ENCODE measurements around the gene ZGPAT. TPM values are rescaled to one million over a fixed set of nuclear protein-coding genes. Genes with fewer than 3 reads are reported as not detected.

ZGPAT gene
- total and polyA plus RNA-seq, 7 experiments from 2014 or later = 42.9 to 82.1 (median 47.5) TPM

DNA sequence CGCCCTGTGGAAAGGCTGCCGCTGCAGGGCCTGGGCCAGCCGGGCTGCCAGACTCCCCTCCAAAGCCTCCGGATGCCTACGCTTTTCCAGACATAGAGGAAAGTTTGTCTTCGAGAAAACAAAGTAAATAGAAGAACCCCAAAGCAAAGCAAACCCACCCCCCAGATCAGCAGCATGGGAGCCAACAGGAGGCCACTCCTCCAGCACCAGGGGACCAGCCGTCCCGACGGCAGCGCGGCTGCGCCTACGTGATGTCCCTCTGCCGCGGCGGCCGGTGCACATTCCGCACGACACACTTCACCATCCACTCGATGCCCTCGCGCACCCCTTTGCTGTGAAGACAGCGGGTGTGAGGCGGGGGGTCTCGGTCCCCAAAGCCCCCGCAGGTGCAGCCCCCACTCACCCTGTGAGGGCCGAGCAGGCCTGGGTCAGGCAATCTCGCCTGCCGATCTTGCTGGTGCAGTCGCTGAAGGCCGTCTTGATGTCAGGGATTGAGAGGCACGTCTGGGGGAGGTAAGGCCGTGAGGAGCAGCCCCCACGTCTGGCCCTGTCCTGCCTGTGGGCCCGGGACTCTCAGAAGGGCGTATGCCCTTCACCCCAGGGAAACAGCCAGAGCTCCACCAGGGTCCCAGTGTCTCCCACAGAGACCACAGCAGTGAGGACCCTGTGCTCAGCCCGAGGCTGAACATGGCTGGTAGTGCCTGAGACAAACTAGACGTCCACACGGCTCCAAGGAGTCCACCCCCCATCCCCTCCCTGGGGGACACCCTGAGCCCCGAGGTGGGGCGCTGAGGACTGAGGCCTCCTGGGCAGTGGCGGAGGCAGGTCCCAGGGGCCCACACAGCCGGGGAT, 7.4 kb upstream of the ZGPAT start:
- CTCF ChIA-PET = no interaction called here

GRCh38 chr20:63701051-63701328, 6.8 kb upstream of the ZGPAT start:
- POLR2A ChIA-PET = interaction anchor here (1.0 to 1.3 kb wide), 2 partner anchors 13 to 36 kb away, joined by 5 to 6 read pairs; partner anchors contain the start of gene LIME1

More for the DNA sequence above, 7.4 kb upstream of the ZGPAT start:
- Histone ChIP-seq H3K27me3 (ENCODE audit: control insufficient read depth in 2 of 2, insufficient read depth in 2 of 2, low read length in 2 of 2) (no peaks in the 10 kb centered on the region), H3K4me3 (ENCODE audit: low read length) (no peak overlapping the region), H3K27ac (ENCODE audit: low read depth, low read length) (no peak overlapping the region), H3K36me3 (ENCODE audit: control insufficient read depth in 2 of 3, insufficient read depth in 3 of 3, low read length in 3 of 3) (peaks cover 0 to 43% (median 11%) of the 10 kb centered on the region in 3 experiments), H3K4me1 (ENCODE audit: control insufficient read depth in 2 of 2, insufficient read depth in 2 of 2, low read length in 2 of 2) (peaks cover 12 to 20% of the 10 kb centered on the region in 2 donors), H3K9me3 (ENCODE audit: control insufficient read depth in 2 of 3, low read length in 3 of 3) (no peaks in the 10 kb centered on the region)
- intact Hi-C loops (cut with micrococcal nuclease) = no loop called here
- H3K4me1 Mint-ChIP-seq = peaks cover 5 to 21% (median 10%) of the 10 kb centered on the region in 7 donors
- ATAC-seq (no peak), DNase-seq (no peak)
- H3K36me3 Mint-ChIP-seq = peaks cover 0 to 6% (median 3%) of the 10 kb centered on the region in 5 donors
- no peak overlapping the region for H3K4me3 Mint-ChIP-seq
- no peak overlapping the region for H3K27ac Mint-ChIP-seq
- H3K27me3 Mint-ChIP-seq = no peaks in the 10 kb centered on the region
- no peaks in the 10 kb centered on the region for H3K9me3 Mint-ChIP-seq
- POLR2A ChIA-PET = interaction anchor here (1.0 to 1.3 kb wide), 2 partner anchors 12 to 36 kb away, joined by 5 to 6 read pairs; partner anchors contain the start of gene LIME1

GRCh38 chr20:63701329-63702035, 6.4 kb upstream of the ZGPAT start:
- Histone ChIP-seq H3K27me3 (ENCODE audit: control insufficient read depth in 2 of 2, insufficient read depth in 2 of 2, low read length in 2 of 2) (no peaks in the 10 kb centered on the region), H3K27ac (ENCODE audit: low read depth, low read length) (peak overlapping the region; percentile 46), H3K9me3 (ENCODE audit: control insufficient read depth in 2 of 3, low read length in 3 of 3) (no peaks in the 10 kb centered on the region), H3K4me1 (ENCODE audit: control insufficient read depth in 2 of 2, insufficient read depth in 2 of 2, low read length in 2 of 2) (peaks cover 10 to 16% of the 10 kb centered on the region in 2 donors), H3K4me3 (ENCODE audit: low read length) (no peak overlapping the region), H3K36me3 (ENCODE audit: control insufficient read depth in 2 of 3, insufficient read depth in 3 of 3, low read length in 3 of 3) (peaks cover 0 to 53% (median 21%) of the 10 kb centered on the region in 3 experiments)
- DNase-seq (no peak), ATAC-seq (no peak)
- ChIA-PET CTCF (interaction anchor here (0.6 kb wide), 1 partner anchor 276 kb away, joined by 3 read pairs; no protein-coding TSS in a partner anchor), POLR2A (interaction anchor here (0.6 to 1.3 kb wide), 4 partner anchors 13 to 210 kb away, joined by 3 to 6 read pairs (median 4); partner anchors contain the start of gene LIME1)
- H3K36me3 Mint-ChIP-seq = peaks cover 0 to 7% (median 3%) of the 10 kb centered on the region in 5 donors
- H3K27ac Mint-ChIP-seq = peak overlapping the region in 2 of 9 donors; percentile 51 to 56
- H3K4me3 Mint-ChIP-seq = peak overlapping the region in 1 of 10 donors; percentile 50
- intact Hi-C loops (cut with micrococcal nuclease) = no loop called here
- H3K27me3 Mint-ChIP-seq = no peaks in the 10 kb centered on the region
- H3K9me3 Mint-ChIP-seq = no peaks in the 10 kb centered on the region
- peaks cover 2 to 23% (median 8%) of the 10 kb centered on the region in 7 donors for H3K4me1 Mint-ChIP-seq

More at GRCh38 chr20:63701051-63701328, 6.8 kb upstream of the ZGPAT start:
- H3K9me3 ChIP-seq (ENCODE audit: control insufficient read depth in 2 of 3, low read length in 3 of 3) = no peaks in the 10 kb centered on the region
- no peaks in the 10 kb centered on the region for H3K27me3 ChIP-seq (ENCODE audit: control insufficient read depth in 2 of 2, insufficient read depth in 2 of 2, low read length in 2 of 2)
- CTCF ChIA-PET = no interaction called here
- H3K36me3 ChIP-seq (ENCODE audit: control insufficient read depth in 2 of 3, insufficient read depth in 3 of 3, low read length in 3 of 3) = peaks cover 0 to 48% (median 16%) of the 10 kb centered on the region in 3 experiments
- peaks cover 0 to 6% (median 3%) of the 10 kb centered on the region in 5 donors for H3K36me3 Mint-ChIP-seq
- ATAC-seq (no peak), DNase-seq (no peak)
- peaks cover 11 to 16% of the 10 kb centered on the region in 2 donors for H3K4me1 ChIP-seq (ENCODE audit: control insufficient read depth in 2 of 2, insufficient read depth in 2 of 2, low read length in 2 of 2)
- H3K4me3 Mint-ChIP-seq = peak overlapping the region in 1 of 10 donors; percentile 31
- no peaks in the 10 kb centered on the region for H3K27me3 Mint-ChIP-seq
- intact Hi-C loops (cut with micrococcal nuclease) = no loop called here
- peak overlapping the region in 2 of 9 donors; percentile 51 to 56 for H3K27ac Mint-ChIP-seq
- H3K4me3 ChIP-seq (ENCODE audit: low read length) = no peak overlapping the region
- peaks cover 4 to 24% (median 9%) of the 10 kb centered on the region in 7 donors for H3K4me1 Mint-ChIP-seq
- H3K9me3 Mint-ChIP-seq = no peaks in the 10 kb centered on the region
- H3K27ac ChIP-seq (ENCODE audit: low read depth, low read length) = peak overlapping the region; percentile 46

DNA sequence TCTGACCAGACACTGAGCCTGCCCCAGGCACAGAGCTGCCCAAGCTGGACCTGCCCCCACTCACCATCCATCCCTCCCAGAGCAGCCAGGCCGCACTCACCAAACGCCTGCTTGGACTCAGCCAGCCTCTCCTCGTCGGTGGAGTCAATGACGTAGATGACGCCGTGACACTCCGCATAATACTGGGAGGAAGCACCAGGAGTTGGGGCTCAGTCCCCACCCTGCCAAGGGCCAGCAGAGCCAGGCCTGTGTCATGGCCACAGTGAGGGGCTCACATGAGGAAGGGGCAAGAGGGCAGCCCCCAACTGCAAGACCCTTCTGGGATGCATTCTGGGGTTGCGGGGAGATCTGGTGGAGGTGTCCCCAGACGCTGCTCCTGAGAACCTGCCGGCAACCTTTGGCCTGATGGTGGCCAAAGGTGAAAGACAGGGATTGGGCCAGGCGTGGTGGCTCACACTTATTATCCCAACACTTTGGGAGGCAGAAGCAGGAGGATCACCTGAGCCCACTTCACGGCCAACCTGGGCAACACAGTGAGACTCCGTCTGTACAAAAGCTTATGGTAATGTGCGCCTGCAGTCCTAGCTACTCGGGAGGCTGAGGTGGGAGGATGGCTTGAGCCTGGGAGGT, 5.7 kb upstream of the ZGPAT start:
- H3K27ac Mint-ChIP-seq = peak overlapping the region in 2 of 9 donors; percentile 21 to 72

GRCh38 chr20:63702751-63703470, 4.9 kb upstream of the ZGPAT start:
- Histone ChIP-seq H3K4me1 (ENCODE audit: control insufficient read depth in 2 of 2, insufficient read depth in 2 of 2, low read length in 2 of 2) (peaks cover 10 to 12% of the 10 kb centered on the region in 2 donors), H3K27ac (ENCODE audit: low read depth, low read length) (no peak overlapping the region), H3K36me3 (ENCODE audit: control insufficient read depth in 2 of 3, insufficient read depth in 3 of 3, low read length in 3 of 3) (peaks cover 0 to 55% (median 22%) of the 10 kb centered on the region in 3 experiments), H3K4me3 (ENCODE audit: low read length) (no peak overlapping the region), H3K9me3 (ENCODE audit: control insufficient read depth in 2 of 3, low read length in 3 of 3) (no peaks in the 10 kb centered on the region), H3K27me3 (ENCODE audit: control insufficient read depth in 2 of 2, insufficient read depth in 2 of 2, low read length in 2 of 2) (no peaks in the 10 kb centered on the region)
- ATAC-seq = no peak
- Mint-ChIP-seq H3K4me1 (peaks cover 4 to 22% (median 16%) of the 10 kb centered on the region in 7 donors), H3K36me3 (peaks cover 0 to 11% (median 4%) of the 10 kb centered on the region in 5 donors), H3K27ac (peak overlapping the region in 4 of 9 donors; percentile 16 to 46 (median 32)), H3K4me3 (no peak overlapping the region), H3K9me3 (no peaks in the 10 kb centered on the region), H3K27me3 (no peaks in the 10 kb centered on the region)
- no peak for DNase-seq
- intact Hi-C loops (cut with micrococcal nuclease) = no loop called here
- POLR2A ChIA-PET = interaction anchor here (0.6 to 0.7 kb wide), 3 partner anchors 11 to 267 kb away, joined by 3 to 4 read pairs (median 3); no protein-coding TSS in a partner anchor
- CTCF ChIA-PET = no interaction called here

More for the DNA sequence above, 5.7 kb upstream of the ZGPAT start:
- Histone ChIP-seq H3K9me3 (ENCODE audit: control insufficient read depth in 2 of 3, low read length in 3 of 3) (no peaks in the 10 kb centered on the region), H3K27ac (ENCODE audit: low read depth, low read length) (no peak overlapping the region), H3K4me3 (ENCODE audit: low read length) (no peak overlapping the region), H3K36me3 (ENCODE audit: control insufficient read depth in 2 of 3, insufficient read depth in 3 of 3, low read length in 3 of 3) (peaks cover 0 to 55% (median 22%) of the 10 kb centered on the region in 3 experiments), H3K27me3 (ENCODE audit: control insufficient read depth in 2 of 2, insufficient read depth in 2 of 2, low read length in 2 of 2) (no peaks in the 10 kb centered on the region), H3K4me1 (ENCODE audit: control insufficient read depth in 2 of 2, insufficient read depth in 2 of 2, low read length in 2 of 2) (peaks cover 8 to 15% of the 10 kb centered on the region in 2 donors)
- ATAC-seq (no peak), DNase-seq (no peak)
- intact Hi-C loops (cut with micrococcal nuclease) = no loop called here
- CTCF ChIA-PET = interaction anchor here (0.6 kb wide), 1 partner anchor 276 kb away, joined by 3 read pairs; no protein-coding TSS in a partner anchor
- POLR2A ChIA-PET = interaction anchor here (0.6 to 0.7 kb wide), 2 partner anchors 13 to 268 kb away, joined by 3 to 4 read pairs; no protein-coding TSS in a partner anchor
- Mint-ChIP-seq H3K4me1 (peaks cover 4 to 25% (median 15%) of the 10 kb centered on the region in 7 donors), H3K9me3 (no peaks in the 10 kb centered on the region), H3K4me3 (peak overlapping the region in 1 of 10 donors; percentile 50), H3K27me3 (no peaks in the 10 kb centered on the region), H3K36me3 (peaks cover 0 to 11% (median 4%) of the 10 kb centered on the region in 5 donors)
